SH-SY5Y (cell line): Measurements from ENCODE around the gene CBX4.

Experiments used
- GATA2 ChIP-seq: IDR thresholded peaks from 2 replicates; pipeline ENCODE4 v1.6.1; 2011; ENCODE audit warnings: mild to moderate bottlenecking, low read depth, low read length
- GATA3 ChIP-seq: IDR thresholded peaks from 2 replicates; pipeline ENCODE4 v1.6.1; 2011; ENCODE audit warnings: low read depth, mild to moderate bottlenecking, low read length, moderate library complexity

DNA sequence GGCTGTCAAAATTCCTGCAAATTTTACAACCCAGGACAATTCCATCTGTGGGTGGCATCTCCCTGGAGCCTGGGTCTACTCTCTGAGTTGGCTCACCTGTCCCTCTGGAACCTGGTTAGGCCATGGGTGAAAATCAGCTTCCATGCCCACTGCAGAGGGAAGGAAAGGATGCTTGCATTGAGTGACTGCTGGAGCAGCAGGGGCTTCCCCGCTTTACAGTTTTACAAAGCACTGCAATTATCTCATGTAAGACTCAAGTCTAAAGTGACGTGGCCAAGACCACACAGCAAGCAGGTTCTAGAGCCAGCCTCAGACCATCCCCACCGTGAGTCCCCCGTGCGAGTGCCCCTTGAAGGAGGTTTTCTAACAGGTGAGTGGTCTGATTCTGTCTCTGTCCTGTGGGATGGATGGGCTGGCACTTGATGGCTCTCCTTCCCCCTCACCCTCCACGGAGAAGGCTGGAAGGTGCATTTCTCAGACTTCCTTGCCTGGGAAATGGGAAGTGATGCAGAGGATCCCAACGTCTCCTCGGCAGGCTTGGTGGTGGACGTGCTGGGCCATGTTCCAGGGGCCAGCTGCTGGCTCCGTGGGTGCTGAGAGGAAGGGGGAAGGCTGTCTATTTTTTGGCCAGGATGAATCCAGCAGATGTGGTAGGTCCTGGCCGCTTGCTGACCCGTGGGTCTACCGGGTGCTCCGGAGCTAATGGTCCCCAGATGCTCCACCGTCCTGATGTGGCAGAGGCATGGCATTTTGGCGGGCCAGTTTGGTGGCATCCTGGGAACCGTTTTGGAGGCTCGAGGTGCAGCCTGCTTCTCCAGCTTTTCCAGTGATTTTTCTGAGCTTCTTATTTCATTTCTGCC, 26.3 kb upstream of the CBX4 start:
- TF ChIP-seq GATA3, result no peak
- TF ChIP-seq GATA2, result no peak
